GM12878 (cell line): ENCODE results near the gene PHF14. TPM values are rescaled to one million over a fixed set of nuclear protein-coding genes. Genes with fewer than 3 reads are reported as not detected.

ENCODE experiments used
- ATAC-seq: fragments of 200-7000 bp; cut with Tn5 transposase; 3 replicates; pipeline ENCODE4 v1.9.1; 2020; ENCODE audit warnings: mild to moderate bottlenecking, moderate library complexity
- BruUV-seq: library from RNA; stranded (reverse); fragments of 400-500 nt; replicated peaks from 2 replicates; lab custom pipeline; 2021; lab: Mats Ljungman, UMichigan
- CTCF ChIA-PET: fragments of 300-600 bp; sonication (Branson Sonifier 250); formaldehyde crosslinking; extraction: SDS; loops from one replicate; lab custom pipeline; 2021; ENCODE audit warnings: inconsistent platforms; lab: Yijun Ruan, JAX
- POLR2A ChIA-PET: fragments of 350-600 bp; formaldehyde crosslinking; extraction: SDS; loops from one replicate; lab custom pipeline; 2021; ENCODE audit warnings: inconsistent platforms; lab: Charles Lee
- RAD21 ChIA-PET: fragments of 300-600 bp; sonication (Branson Sonifier 250); formaldehyde crosslinking; loops from one replicate; lab custom pipeline; 2023; ENCODE audit warnings: antibody characterized with exemption; ENCODE audit not compliant: unreplicated experiment; lab: Charles Lee
- SMC1A ChIA-PET: fragments of 300-600 bp; sonication (Branson Sonifier 250); formaldehyde crosslinking; loops from one replicate; lab custom pipeline; 2023; ENCODE audit not compliant: unreplicated experiment, uncharacterized antibody; lab: Charles Lee
- DNase-seq: peaks from one replicate; pipeline ENCODE4 v3.0.0-alpha.2; 2011; ENCODE audit warnings: low read depth, low spot score
- FAIRE-seq: peaks from 3 replicates; lab custom pipeline; 2011; peaks lifted over from hg19 to GRCh38; lab: Jason Lieb, UNC
- H2AFZ ChIP-seq: 2 replicates; pipeline ENCODE4 v1.6.0; 2011; ENCODE audit warnings: low read depth, low read length, control low read depth; ENCODE audit not compliant: control insufficient read depth
- H3K27ac ChIP-seq: 2 replicates; pipeline ENCODE4 v1.5.1; 2011; ENCODE audit warnings: control low read depth; ENCODE audit not compliant: control insufficient read depth, insufficient read depth
- H3K27me3 ChIP-seq, 2 experiments: replicated peaks in 1 of 2; 2 replicates each; pipeline versions ENCODE4 v1.6.0 to v1.6.1; 2011; ENCODE audit warnings: low read length in 1 of 2; ENCODE audit not compliant: control insufficient read depth in 2 of 2, insufficient read depth in 2 of 2
- H3K36me3 ChIP-seq, 2 experiments: 2 replicates each; pipeline ENCODE4 v1.5.1; 2011; ENCODE audit warnings: low read length in 1 of 2; ENCODE audit not compliant: control insufficient read depth in 2 of 2, insufficient read depth in 2 of 2
- H3K4me1 ChIP-seq: 2 replicates; pipeline ENCODE4 v1.6.1; 2011; ENCODE audit warnings: mild to moderate bottlenecking, low read length, moderate library complexity, mixed read lengths; ENCODE audit not compliant: control insufficient read depth, insufficient read depth
- H3K4me2 ChIP-seq: 2 replicates; pipeline ENCODE4 v1.6.0; 2011; ENCODE audit warnings: control low read depth; ENCODE audit not compliant: control insufficient read depth, insufficient read depth
- H3K4me3 ChIP-seq: fragments of 200-600 bp; sonication (generic); 2 replicates; pipeline ENCODE4 v1.5.1; 2016
- H3K79me2 ChIP-seq: 2 replicates; pipeline ENCODE4 v1.6.0; 2011; ENCODE audit warnings: low read length; ENCODE audit not compliant: control insufficient read depth, insufficient read depth
- H3K9ac ChIP-seq: 2 replicates; pipeline ENCODE4 v1.8.0; 2011; ENCODE audit warnings: low read length, control low read depth, mixed read lengths; ENCODE audit not compliant: control insufficient read depth, insufficient read depth
- H3K9me3 ChIP-seq: replicated peaks from 3 replicates; pipeline ENCODE4 v1.5.1; 2011; ENCODE audit warnings: mild to moderate bottlenecking, low read length; ENCODE audit not compliant: control insufficient read depth, insufficient read depth
- H4K20me1 ChIP-seq: 2 replicates; pipeline ENCODE4 v1.6.0; 2011; ENCODE audit not compliant: control insufficient read depth, insufficient read depth
- CHD2 ChIP-seq: IDR thresholded peaks from 2 replicates; pipeline ENCODE4 v1.6.1; 2011; ENCODE audit warnings: low read depth, low read length, improper control_type of control experiment, borderline replicate concordance
- E4F1 ChIP-seq: fragments of 450-650 bp; IDR thresholded peaks from 2 replicates; pipeline ENCODE4 v1.6.1; 2018; ENCODE audit warnings: borderline replicate concordance, mild to moderate bottlenecking; ENCODE audit not compliant: partially characterized antibody
- EZH2 ChIP-seq: IDR thresholded peaks from 2 replicates; pipeline ENCODE4 v1.6.1; 2012; ENCODE audit warnings: low read depth, mild to moderate bottlenecking, control low read depth, inconsistent platforms, low read length, borderline replicate concordance; ENCODE audit not compliant: control insufficient read depth
- GABPA ChIP-seq: IDR thresholded peaks from 2 replicates; pipeline ENCODE4 v1.6.1; 2014; ENCODE audit warnings: antibody characterized with exemption, low read depth, mild to moderate bottlenecking, inconsistent platforms
- IRF4 ChIP-seq: IDR thresholded peaks from 2 replicates; pipeline ENCODE4 v1.6.1; 2011; ENCODE audit warnings: low read depth, low read length
- NFYA ChIP-seq: IDR thresholded peaks from 2 replicates; pipeline ENCODE4 v1.6.1; 2011; ENCODE audit warnings: low read depth, mild to moderate bottlenecking, low read length, improper control_type of control experiment, borderline replicate concordance
- PKNOX1 ChIP-seq: fragments of 450-650 bp; IDR thresholded peaks from 2 replicates; pipeline ENCODE4 v1.6.1; 2016; ENCODE audit warnings: mild to moderate bottlenecking
- RAD21 ChIP-seq: IDR thresholded peaks from 2 replicates; pipeline ENCODE4 v1.6.1; 2011; ENCODE audit warnings: mild to moderate bottlenecking, low read depth, low read length, moderate library complexity; ENCODE audit not compliant: insufficient read depth
- RELA ChIP-seq: fragments of 450-650 bp; IDR thresholded peaks from 2 replicates; pipeline ENCODE4 v1.8.0; 2014; ENCODE audit warnings: borderline replicate concordance; ENCODE audit not compliant: partially characterized antibody
- REST ChIP-seq: IDR thresholded peaks from 2 replicates; pipeline ENCODE4 v1.6.1; 2012; ENCODE audit warnings: mild to moderate bottlenecking, low read depth, low read length
- SREBF1 ChIP-seq: IDR thresholded peaks from 2 replicates; pipeline ENCODE4 v1.6.1; 2012; ENCODE audit warnings: mild to moderate bottlenecking, low read length
- SREBF2 ChIP-seq: IDR thresholded peaks from 2 replicates; pipeline ENCODE4 v1.6.1; 2012; ENCODE audit warnings: mild to moderate bottlenecking, low read length
- SUPT20H ChIP-seq: IDR thresholded peaks from 2 replicates; pipeline ENCODE4 v1.6.1; 2011; ENCODE audit warnings: low read depth, mild to moderate bottlenecking, low read length, moderate library complexity, borderline replicate concordance; ENCODE audit not compliant: control insufficient read depth
- YBX1 ChIP-seq: fragments of 450-650 bp; IDR thresholded peaks from 2 replicates; pipeline ENCODE4 v1.6.1; 2016; ENCODE audit warnings: antibody characterized with exemption
- ZNF207 ChIP-seq: fragments of 450-650 bp; IDR thresholded peaks from 2 replicates; pipeline ENCODE4 v1.6.1; 2014; ENCODE audit warnings: antibody characterized with exemption, mild to moderate bottlenecking, borderline replicate concordance
- in situ Hi-C: fragments of 300-500 bp; cut with MboI; formaldehyde crosslinking; loops from 9 replicates; pipeline ENCODE4 v1.14.3; 2018; ENCODE audit warnings: mixed read lengths
- intact Hi-C: fragments of 100-400 bp; cut with micrococcal nuclease; formaldehyde crosslinking; loops from one replicate; pipeline ENCODE4 v1.14.2; 2022; ENCODE audit not compliant: unreplicated experiment
- polyA plus RNA-seq, 11 experiments: library from polyadenylated mRNA; depleted of rRNA in 4 of 11; unstranded in 6 of 11; stranded (reverse) in 5 of 11; fragments of >200 nt; fragmentation: Nextera tagmentation in 4 of 11; fragmentation: Illumina TruSeq in 1 of 11; extraction: Ambion mirVana in 4 of 11; extraction: Trizol in 1 of 11; gene quantifications; 1 replicate in 1 of 11; 2 replicates in 10 of 11; pipeline versions ENCODE4 v1.2.1 to v1.2.3, GENCODE V29; 2011 to 2016; ENCODE audit warnings: inconsistent platforms in 2 of 11, missing spikeins in 2 of 11, low read depth in 1 of 11
- total RNA-seq, 4 experiments: library from RNA; depleted of rRNA in 3 of 4; stranded (reverse); fragments of >200 nt in 3 of 4; fragmentation: Illumina TruSeq in 1 of 4; extraction: Trizol in 1 of 4; gene quantifications; 2 replicates each; pipeline versions ENCODE4 v1.2.1 to v1.2.3, GENCODE V29; 2013 to 2021

PHF14 gene
- total and polyA plus RNA-seq, 10 of the 15 experiments (the other 5 are each of a cell fraction or from before 2014, with no cell fraction given), result 21.3 to 47.1 (median 29.9) TPM

- Histone ChIP-seq H3K4me2 (no peak overlapping the region), H4K20me1 (no peaks in the 10 kb centered on the region), H3K9ac (no peak overlapping the region), H3K79me2 (no peaks in the 10 kb centered on the region), H3K27ac (no peak overlapping the region), H3K9me3 (no peaks in the 10 kb centered on the region), H3K4me3 (no peak overlapping the region), H3K36me3 (no peaks in the 10 kb centered on the region), H2AFZ (no peak overlapping the region), H3K4me1 (no peaks in the 10 kb centered on the region), H3K27me3 (no peaks in the 10 kb centered on the region)
- FAIRE-seq, result no peak
- ChIA-PET POLR2A (no interaction called here), SMC1A (interaction anchor here (1.4 to 3.4 kb wide), 4 partner anchors 11 to 86 kb away, joined by 4 to 22 read pairs (median 4); no protein-coding TSS in a partner anchor), CTCF (no interaction called here), RAD21 (no interaction called here)
- ATAC-seq, result no peak
- TF ChIP-seq RAD21 (no peak), RELA (no peak), ZNF207 (no peak), EZH2 (no peak), REST (no peak), SREBF1 (no peak), SREBF2 (no peak), E4F1 (no peak), IRF4 (no peak), CHD2 (no peak), YBX1 (no peak), NFYA (no peak), GABPA (no peak), SUPT20H (no peak), PKNOX1 (no peak)
- in situ Hi-C loops (no loop called here), intact Hi-C loops (no loop called here)
- no TSS peak for BruUV-seq
- no peak for DNase-seq
These were observed 154.3 kb downstream of the PHF14 start for GRCh38 chr7:11127988-11128387.
